Cardiac atrium fibroblast (primary cell): ENCODE data around the gene AMIGO2. TPM values are rescaled to one million over a fixed set of nuclear protein-coding genes. Genes with fewer than 3 reads are reported as not detected.

Experiments used
- total RNA-seq: library from RNA; depleted of rRNA; stranded (reverse); fragments of >200 nt; gene quantifications from 2 replicates; pipeline ENCODE4 v1.2.3, GENCODE V29; 2015

The AMIGO2 gene
- total RNA-seq, result 3.1 and 3.9 TPM in 2 replicates

GRCh38 chr12:47079468-47079980, at the start of gene AMIGO2, which contains the start of gene PCED1B:
TSS of gene AMIGO2 (minus strand) at chr12:47079959. CDS start at chr12:47079002, 957 bp downstream.
TSS of gene PCED1B (plus strand) at chr12:47079621. CDS start at chr12:47235064, 155,443 bp downstream.

Other genes starting within 250 kb of the AMIGO2 start
- 0.54 and 1.8 TPM in 2 replicates for gene PCED1B, start 338 bp downstream of the AMIGO2 start, total RNA-seq